HCT116 (cell line): ENCODE data around the gene TTLL5. TPM values are rescaled to one million over a fixed set of nuclear protein-coding genes. Genes with fewer than 3 reads are reported as not detected.

Experiments used
- ATAC-seq: fragments of 200-7000 bp; cut with Tn5 transposase; 2 replicates; pipeline ENCODE4 v1.9.1; 2020; ENCODE audit warnings: mild to moderate bottlenecking, moderate library complexity
- BruUV-seq: library from RNA; stranded (reverse); fragments of 400-500 nt; replicated peaks from 2 replicates; lab custom pipeline; 2021; lab: Mats Ljungman, UMichigan
- CTCF ChIA-PET: fragments of 300-600 bp; sonication (Branson Sonifier 250); formaldehyde crosslinking; loops from one replicate; lab custom pipeline; 2021; ENCODE audit warnings: antibody characterized with exemption; lab: Charles Lee
- POLR2A ChIA-PET: fragments of 300-600, 350-600 bp; sonication (Branson Sonifier 250); formaldehyde crosslinking; loops from one replicate; lab custom pipeline; 2021; ENCODE audit warnings: antibody characterized with exemption; lab: Charles Lee
- RAD21 ChIA-PET, 2 experiments: fragments of 300-600 bp; sonication (Branson Sonifier 250); formaldehyde crosslinking; loops; one replicate each; lab custom pipeline; 2023; ENCODE audit warnings: low total read pairs in 2 of 2; ENCODE audit not compliant: uncharacterized antibody in 2 of 2, unreplicated experiment in 2 of 2, low non-redundant PET in 1 of 2; lab: Charles Lee
- DNase-seq: peaks from one replicate; pipeline ENCODE4 v3.0.0-alpha.2; 2010; ENCODE audit warnings: low read depth, low spot score
- H2AFZ ChIP-seq: fragments of 200-600 bp; shearing (Covaris generic), sonication (generic); 2 replicates; pipeline ENCODE4 v1.6.1; 2017; ENCODE audit warnings: low read depth, mixed run types, mixed read lengths, antibody characterized with exemption, low read length; ENCODE audit not compliant: poor library complexity, severe bottlenecking
- H3K27ac ChIP-seq: 2 replicates; pipeline ENCODE4 v1.5.1; 2012; ENCODE audit warnings: low read depth, low read length
- H3K27me3 ChIP-seq: fragments of 200-600 bp; sonication (generic); 2 replicates; pipeline ENCODE4 v1.6.1; 2016; ENCODE audit warnings: mixed run types, low read length, mixed read lengths; ENCODE audit not compliant: insufficient read depth
- H3K36me3 ChIP-seq, 2 experiments: fragments of 200-500 bp in 1 of 2; fragments of 200-600 bp in 1 of 2; sonication (Bioruptor generic) in 1 of 2; sonication (generic) in 1 of 2; 2 replicates each; pipeline versions ENCODE4 v1.5.1 to v1.6.1; 2014 to 2016; ENCODE audit warnings: low read length in 2 of 2, inconsistent platforms in 1 of 2, mixed read lengths in 1 of 2, mixed run types in 1 of 2; ENCODE audit not compliant: insufficient read depth in 2 of 2, control insufficient read depth in 1 of 2
- H3K4me1 ChIP-seq, 2 experiments: fragments of 200-600 bp in 1 of 2; sonication (generic) in 1 of 2; 2 replicates each; pipeline versions ENCODE4 v1.5.1 to v1.6.1; 2012 to 2017; ENCODE audit warnings: low read length in 2 of 2, inconsistent platforms in 1 of 2, mild to moderate bottlenecking in 1 of 2, mixed read lengths in 1 of 2, mixed run types in 1 of 2, moderate library complexity in 1 of 2; ENCODE audit not compliant: insufficient read depth in 2 of 2, control insufficient read depth in 1 of 2
- H3K4me2 ChIP-seq: fragments of 200-600 bp; sonication (generic); 2 replicates; pipeline ENCODE4 v1.6.1; 2017; ENCODE audit warnings: mixed run types, low read length, mixed read lengths
- H3K4me3 ChIP-seq, 2 experiments: fragments of 200-600 bp in 1 of 2; sonication (generic) in 1 of 2; replicated peaks in 1 of 2; 2 replicates each; pipeline ENCODE4 v1.5.1; 2011 to 2016; ENCODE audit warnings: low read length in 2 of 2, control low read depth in 1 of 2, low read depth in 1 of 2, mild to moderate bottlenecking in 1 of 2, mixed read lengths in 1 of 2, mixed run types in 1 of 2
- H3K79me2 ChIP-seq: fragments of 200-600 bp; sonication (generic); 2 replicates; pipeline ENCODE4 v1.6.1; 2017; ENCODE audit warnings: mild to moderate bottlenecking, mixed run types, low read length, moderate library complexity, mixed read lengths; ENCODE audit not compliant: insufficient read depth
- H3K9ac ChIP-seq: fragments of 200-600 bp; sonication (generic); 2 replicates; pipeline ENCODE4 v1.6.1; 2016; ENCODE audit warnings: low read length, mixed read lengths
- H3K9me2 ChIP-seq: fragments of 200-600 bp; sonication (generic), shearing (Covaris generic); 2 replicates; pipeline ENCODE4 v1.6.1; 2017; ENCODE audit warnings: mixed run types, mild to moderate bottlenecking, moderate library complexity; ENCODE audit not compliant: insufficient read depth
- H3K9me3 ChIP-seq, 2 experiments: fragments of 200-500 bp in 1 of 2; fragments of 200-600 bp in 1 of 2; sonication (Bioruptor generic) in 1 of 2; sonication (generic) in 1 of 2; 2 replicates each; pipeline ENCODE4 v1.6.1; 2014 to 2017; ENCODE audit warnings: low read length in 2 of 2, mixed read lengths in 2 of 2, inconsistent platforms in 1 of 2, low read depth in 1 of 2, mild to moderate bottlenecking in 1 of 2, mixed run types in 1 of 2, moderate library complexity in 1 of 2; ENCODE audit not compliant: control insufficient read depth in 1 of 2, insufficient read depth in 1 of 2
- H4K20me1 ChIP-seq: fragments of 200-600 bp; sonication (generic), shearing (Covaris generic); 2 replicates; pipeline ENCODE4 v1.6.1; 2017; ENCODE audit warnings: mixed run types, mild to moderate bottlenecking, moderate library complexity; ENCODE audit not compliant: insufficient read depth
- CBX3 ChIP-seq: IDR thresholded peaks from 2 replicates; pipeline ENCODE4 v1.6.1; 2012; ENCODE audit warnings: low read depth
- EGR1 ChIP-seq: IDR thresholded peaks from 2 replicates; pipeline ENCODE4 v1.6.1; 2012; ENCODE audit warnings: low read depth
- EZH2 ChIP-seq: fragments of 200-600 bp; sonication (generic); IDR thresholded peaks from 2 replicates; pipeline ENCODE4 v1.6.1; 2017; ENCODE audit warnings: antibody characterized with exemption, mixed run types
- EZH2phosphoT487 ChIP-seq: fragments of 200-600 bp; IDR thresholded peaks from 2 replicates; pipeline ENCODE4 v1.6.1; 2018; ENCODE audit warnings: antibody characterized with exemption, borderline replicate concordance
- FOSL1 ChIP-seq: IDR thresholded peaks from 2 replicates; pipeline ENCODE4 v1.6.1; 2012; ENCODE audit warnings: low read depth
- POLR2AphosphoS5 ChIP-seq: IDR thresholded peaks from 2 replicates; pipeline ENCODE4 v1.6.1; 2011; ENCODE audit warnings: mild to moderate bottlenecking, low read depth, low read length, moderate library complexity
- RAD21 ChIP-seq: IDR thresholded peaks from 2 replicates; pipeline ENCODE4 v1.6.1; 2012; ENCODE audit warnings: low read depth, mild to moderate bottlenecking
- TCF7L2 ChIP-seq: IDR thresholded peaks from 2 replicates; pipeline ENCODE4 v1.7.0; 2011; ENCODE audit warnings: borderline replicate concordance, inconsistent platforms; ENCODE audit not compliant: insufficient read depth, insufficient read length; ENCODE audit errors: extremely low read depth
- ZFX ChIP-seq: fragments of 450-650 bp; IDR thresholded peaks from 2 replicates; pipeline ENCODE4 v1.6.1; 2017
- intact Hi-C: fragments of 100-400 bp; cut with micrococcal nuclease; formaldehyde crosslinking; loops from 2 replicates; pipeline ENCODE4 v1.10.0; 2022
- total RNA-seq: library from RNA; stranded (reverse); gene quantifications from one replicate; pipeline ENCODE4 v1.2.1, GENCODE V29; 2021; ENCODE audit not compliant: unreplicated experiment
- TF ChIP-seq, protein P1 (sequence below): IDR thresholded peaks from 2 replicates; pipeline ENCODE4 v1.6.1; 2011; ENCODE audit warnings: mild to moderate bottlenecking, low read length, moderate library complexity; ENCODE audit not compliant: insufficient replicate concordance; ENCODE audit errors: extremely low read depth
- TF ChIP-seq, protein P2 (sequence below), 3 experiments: fragments of 200-600 bp in 1 of 3; sonication (generic) in 1 of 3; IDR thresholded peaks in 2 of 3; conservative IDR thresholded peaks in 1 of 3; 2 replicates each; pipeline ENCODE4 v1.5.1; 2012 to 2017; ENCODE audit warnings: low read depth in 2 of 3, low read length in 2 of 3, antibody characterized with exemption in 1 of 3, borderline replicate concordance in 1 of 3, control low read depth in 1 of 3, mild to moderate bottlenecking in 1 of 3, mixed read lengths in 1 of 3, mixed run types in 1 of 3, moderate library complexity in 1 of 3; ENCODE audit not compliant: insufficient read depth in 1 of 3
- TF ChIP-seq, protein P3 (sequence below): IDR thresholded peaks from 2 replicates; pipeline ENCODE4 v1.6.1; 2012
- TF ChIP-seq, protein P4 (sequence below): IDR thresholded peaks from 2 replicates; pipeline ENCODE4 v1.6.1; 2012

TTLL5 gene
- total RNA-seq, 1 experiment from 2014 or later, result 26.2 TPM

DNA sequence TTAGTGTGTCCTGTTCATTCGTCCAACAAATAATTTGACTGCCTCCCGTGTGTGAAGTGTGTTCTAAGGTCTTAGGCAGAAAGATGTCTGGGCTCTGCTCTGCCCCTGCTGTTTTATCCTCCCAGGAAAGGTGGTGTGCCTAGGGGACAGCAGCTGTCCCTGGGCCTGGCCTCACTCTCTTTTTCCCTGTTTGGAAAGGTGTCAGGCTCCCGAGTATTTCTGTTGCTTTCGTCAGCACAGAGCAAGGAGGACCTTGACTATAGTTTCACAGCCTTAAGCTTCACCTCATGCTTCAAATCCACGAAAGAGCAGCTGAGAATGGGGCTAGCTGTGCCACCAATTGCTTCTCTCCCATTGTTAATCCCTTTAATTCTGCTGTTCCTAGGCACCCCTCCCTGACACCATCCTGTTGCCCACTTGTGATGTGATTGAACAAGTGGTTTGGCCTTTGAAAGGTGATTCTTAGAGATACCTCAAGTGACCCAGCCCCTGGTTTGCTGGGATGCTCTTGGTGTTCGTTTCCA is 266.6 kb downstream of the TTLL5 start:
- Histone ChIP-seq H3K9me3 (no peaks in the 10 kb centered on the region), H3K4me1 (no peaks in the 10 kb centered on the region), H2AFZ (no peak overlapping the region), H3K27me3 (no peaks in the 10 kb centered on the region), H3K4me2 (no peak overlapping the region), H3K9me2 (no peaks in the 10 kb centered on the region), H3K36me3 (no peaks in the 10 kb centered on the region), H3K27ac (no peak overlapping the region), H4K20me1 (no peaks in the 10 kb centered on the region), H3K4me3 (no peak overlapping the region), H3K79me2 (no peaks in the 10 kb centered on the region), H3K9ac (no peak overlapping the region)
- intact Hi-C loops, result no loop called here
- ChIA-PET POLR2A (no interaction called here), CTCF (no interaction called here), RAD21 (no interaction called here)
- ATAC-seq (no peak), DNase-seq (no peak)
- TF ChIP-seq FOSL1 (no peak), EZH2phosphoT487 (no peak), RAD21 (no peak)
- TF ChIP-seq, protein P1, sequence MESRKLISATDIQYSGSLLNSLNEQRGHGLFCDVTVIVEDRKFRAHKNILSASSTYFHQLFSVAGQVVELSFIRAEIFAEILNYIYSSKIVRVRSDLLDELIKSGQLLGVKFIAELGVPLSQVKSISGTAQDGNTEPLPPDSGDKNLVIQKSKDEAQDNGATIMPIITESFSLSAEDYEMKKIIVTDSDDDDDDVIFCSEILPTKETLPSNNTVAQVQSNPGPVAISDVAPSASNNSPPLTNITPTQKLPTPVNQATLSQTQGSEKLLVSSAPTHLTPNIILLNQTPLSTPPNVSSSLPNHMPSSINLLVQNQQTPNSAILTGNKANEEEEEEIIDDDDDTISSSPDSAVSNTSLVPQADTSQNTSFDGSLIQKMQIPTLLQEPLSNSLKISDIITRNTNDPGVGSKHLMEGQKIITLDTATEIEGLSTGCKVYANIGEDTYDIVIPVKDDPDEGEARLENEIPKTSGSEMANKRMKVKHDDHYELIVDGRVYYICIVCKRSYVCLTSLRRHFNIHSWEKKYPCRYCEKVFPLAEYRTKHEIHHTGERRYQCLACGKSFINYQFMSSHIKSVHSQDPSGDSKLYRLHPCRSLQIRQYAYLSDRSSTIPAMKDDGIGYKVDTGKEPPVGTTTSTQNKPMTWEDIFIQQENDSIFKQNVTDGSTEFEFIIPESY, result no peak
- no TSS peak for BruUV-seq

DNA sequence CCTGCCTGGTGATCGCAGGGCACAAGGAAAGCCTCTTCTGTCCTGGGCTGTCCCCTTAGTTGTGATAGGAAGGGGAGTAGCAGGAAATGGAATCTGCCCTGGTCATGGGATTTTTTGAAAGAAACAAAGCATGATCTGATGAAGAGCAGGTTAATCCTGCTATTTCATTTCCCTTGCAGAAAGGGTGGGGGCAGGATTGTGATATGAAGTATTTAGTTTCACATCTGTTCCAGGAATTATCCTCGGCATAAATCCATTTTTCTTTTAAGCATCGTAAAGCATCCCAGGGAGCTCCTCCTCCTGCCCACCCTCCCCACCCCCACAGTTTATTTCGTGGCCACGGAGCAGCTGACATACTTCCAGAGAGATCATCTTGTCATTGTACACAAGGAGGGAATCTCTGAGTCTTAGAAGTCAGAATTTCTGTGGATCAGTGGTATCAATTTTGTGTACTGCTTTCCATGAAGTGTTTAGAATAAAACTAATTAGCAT is 267.7 kb downstream of the TTLL5 start:
- no TSS peak for BruUV-seq
- TF ChIP-seq TCF7L2, result no peak
- no peak for TF ChIP-seq EGR1
- TF ChIP-seq CBX3, result no peak
- no peak for TF ChIP-seq POLR2AphosphoS5
- TF ChIP-seq, protein P2, sequence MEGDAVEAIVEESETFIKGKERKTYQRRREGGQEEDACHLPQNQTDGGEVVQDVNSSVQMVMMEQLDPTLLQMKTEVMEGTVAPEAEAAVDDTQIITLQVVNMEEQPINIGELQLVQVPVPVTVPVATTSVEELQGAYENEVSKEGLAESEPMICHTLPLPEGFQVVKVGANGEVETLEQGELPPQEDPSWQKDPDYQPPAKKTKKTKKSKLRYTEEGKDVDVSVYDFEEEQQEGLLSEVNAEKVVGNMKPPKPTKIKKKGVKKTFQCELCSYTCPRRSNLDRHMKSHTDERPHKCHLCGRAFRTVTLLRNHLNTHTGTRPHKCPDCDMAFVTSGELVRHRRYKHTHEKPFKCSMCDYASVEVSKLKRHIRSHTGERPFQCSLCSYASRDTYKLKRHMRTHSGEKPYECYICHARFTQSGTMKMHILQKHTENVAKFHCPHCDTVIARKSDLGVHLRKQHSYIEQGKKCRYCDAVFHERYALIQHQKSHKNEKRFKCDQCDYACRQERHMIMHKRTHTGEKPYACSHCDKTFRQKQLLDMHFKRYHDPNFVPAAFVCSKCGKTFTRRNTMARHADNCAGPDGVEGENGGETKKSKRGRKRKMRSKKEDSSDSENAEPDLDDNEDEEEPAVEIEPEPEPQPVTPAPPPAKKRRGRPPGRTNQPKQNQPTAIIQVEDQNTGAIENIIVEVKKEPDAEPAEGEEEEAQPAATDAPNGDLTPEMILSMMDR (IDR thresholded peaks at IDR 0.05 in 2 of 3, conservative IDR thresholded peaks at IDR 0.05 in 1 of 3; ENCODE audit: borderline replicate concordance in 1 of 3, insufficient read depth in 1 of 3, low read depth in 2 of 3, low read length in 2 of 3), result no peak
- TF ChIP-seq ZFX, result no peak
- TF ChIP-seq, protein P3, sequence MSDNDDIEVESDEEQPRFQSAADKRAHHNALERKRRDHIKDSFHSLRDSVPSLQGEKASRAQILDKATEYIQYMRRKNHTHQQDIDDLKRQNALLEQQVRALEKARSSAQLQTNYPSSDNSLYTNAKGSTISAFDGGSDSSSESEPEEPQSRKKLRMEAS, result no peak
- TF ChIP-seq, protein P4, sequence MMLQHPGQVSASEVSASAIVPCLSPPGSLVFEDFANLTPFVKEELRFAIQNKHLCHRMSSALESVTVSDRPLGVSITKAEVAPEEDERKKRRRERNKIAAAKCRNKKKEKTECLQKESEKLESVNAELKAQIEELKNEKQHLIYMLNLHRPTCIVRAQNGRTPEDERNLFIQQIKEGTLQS, result no peak
- no peak for TF ChIP-seq FOSL1
- no peak for TF ChIP-seq EZH2
- TF ChIP-seq, all 23 proteins: peak for 0
- Histone ChIP-seq H3K36me3 (no peaks in the 10 kb centered on the region), H4K20me1 (no peaks in the 10 kb centered on the region), H2AFZ (no peak overlapping the region), H3K27me3 (no peaks in the 10 kb centered on the region), H3K4me2 (no peak overlapping the region), H3K4me3 (no peak overlapping the region), H3K27ac (no peak overlapping the region), H3K4me1 (no peaks in the 10 kb centered on the region), H3K9me2 (no peaks in the 10 kb centered on the region), H3K9me3 (no peaks in the 10 kb centered on the region), H3K9ac (no peak overlapping the region), H3K79me2 (no peaks in the 10 kb centered on the region)
- DNase-seq, result no peak
- CTCF ChIA-PET, result no interaction called here
- ATAC-seq, result no peak
- intact Hi-C loops, result no loop called here
- POLR2A ChIA-PET, result no interaction called here
- RAD21 ChIA-PET, result no interaction called here
